ENCODE measurements around the gene RMC1.
A peak's percentile ranks its signal among the peaks of the same experiment; 100 is the strongest.

Gene RMC1

GRCh38 chr18:23538001-23538400 lies 34.7 kb downstream of the RMC1 start:
- in situ Hi-C loops (cut with MboI; ENCODE audit: low sequenced_read_pairs, unreplicated experiment) = no loop called here
- DNase-seq (ENCODE audit: low spot score) = no peak
- TF ChIP-seq, protein P1, sequence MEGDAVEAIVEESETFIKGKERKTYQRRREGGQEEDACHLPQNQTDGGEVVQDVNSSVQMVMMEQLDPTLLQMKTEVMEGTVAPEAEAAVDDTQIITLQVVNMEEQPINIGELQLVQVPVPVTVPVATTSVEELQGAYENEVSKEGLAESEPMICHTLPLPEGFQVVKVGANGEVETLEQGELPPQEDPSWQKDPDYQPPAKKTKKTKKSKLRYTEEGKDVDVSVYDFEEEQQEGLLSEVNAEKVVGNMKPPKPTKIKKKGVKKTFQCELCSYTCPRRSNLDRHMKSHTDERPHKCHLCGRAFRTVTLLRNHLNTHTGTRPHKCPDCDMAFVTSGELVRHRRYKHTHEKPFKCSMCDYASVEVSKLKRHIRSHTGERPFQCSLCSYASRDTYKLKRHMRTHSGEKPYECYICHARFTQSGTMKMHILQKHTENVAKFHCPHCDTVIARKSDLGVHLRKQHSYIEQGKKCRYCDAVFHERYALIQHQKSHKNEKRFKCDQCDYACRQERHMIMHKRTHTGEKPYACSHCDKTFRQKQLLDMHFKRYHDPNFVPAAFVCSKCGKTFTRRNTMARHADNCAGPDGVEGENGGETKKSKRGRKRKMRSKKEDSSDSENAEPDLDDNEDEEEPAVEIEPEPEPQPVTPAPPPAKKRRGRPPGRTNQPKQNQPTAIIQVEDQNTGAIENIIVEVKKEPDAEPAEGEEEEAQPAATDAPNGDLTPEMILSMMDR (IDR thresholded peaks at IDR 0.05; ENCODE audit: borderline replicate concordance, control extremely low read depth, extremely low read depth, insufficient read depth, missing control alignments) = no peak

GRCh38 chr18:23538870-23539269 lies 35.6 kb downstream of the RMC1 start:
- in situ Hi-C loops (cut with MboI; ENCODE audit: low sequenced_read_pairs, unreplicated experiment) = no loop called here
- TF ChIP-seq, protein P1 (IDR thresholded peaks at IDR 0.05; ENCODE audit: borderline replicate concordance, control extremely low read depth, extremely low read depth, insufficient read depth, missing control alignments) = no peak
- no peak for DNase-seq (ENCODE audit: low spot score)

DNA sequence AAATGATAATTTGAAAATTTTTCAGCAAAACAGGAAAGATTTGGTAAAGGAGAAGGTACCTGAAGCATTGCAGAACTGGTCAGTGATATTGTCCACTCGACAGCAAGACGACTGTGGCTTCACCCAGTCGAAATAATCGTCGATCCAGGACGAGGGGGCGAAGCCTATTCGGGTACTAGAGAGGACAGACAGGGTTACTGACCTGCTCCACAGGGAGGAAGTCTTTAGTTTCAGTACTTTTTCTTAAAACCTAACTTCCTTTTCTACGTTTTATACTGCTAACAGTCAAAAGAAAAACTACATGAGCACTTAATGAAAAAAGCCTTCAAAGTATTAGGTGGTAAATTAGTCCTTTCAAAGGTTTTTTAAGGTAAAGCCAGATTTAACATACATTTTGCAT lies 36.0 kb downstream of the RMC1 start:
- in situ Hi-C loops (cut with MboI; ENCODE audit: low sequenced_read_pairs, unreplicated experiment) = no loop called here
- no peak for DNase-seq (ENCODE audit: low spot score)
- TF ChIP-seq, protein P1 (IDR thresholded peaks at IDR 0.05; ENCODE audit: borderline replicate concordance, control extremely low read depth, extremely low read depth, insufficient read depth, missing control alignments) = no peak

DNA sequence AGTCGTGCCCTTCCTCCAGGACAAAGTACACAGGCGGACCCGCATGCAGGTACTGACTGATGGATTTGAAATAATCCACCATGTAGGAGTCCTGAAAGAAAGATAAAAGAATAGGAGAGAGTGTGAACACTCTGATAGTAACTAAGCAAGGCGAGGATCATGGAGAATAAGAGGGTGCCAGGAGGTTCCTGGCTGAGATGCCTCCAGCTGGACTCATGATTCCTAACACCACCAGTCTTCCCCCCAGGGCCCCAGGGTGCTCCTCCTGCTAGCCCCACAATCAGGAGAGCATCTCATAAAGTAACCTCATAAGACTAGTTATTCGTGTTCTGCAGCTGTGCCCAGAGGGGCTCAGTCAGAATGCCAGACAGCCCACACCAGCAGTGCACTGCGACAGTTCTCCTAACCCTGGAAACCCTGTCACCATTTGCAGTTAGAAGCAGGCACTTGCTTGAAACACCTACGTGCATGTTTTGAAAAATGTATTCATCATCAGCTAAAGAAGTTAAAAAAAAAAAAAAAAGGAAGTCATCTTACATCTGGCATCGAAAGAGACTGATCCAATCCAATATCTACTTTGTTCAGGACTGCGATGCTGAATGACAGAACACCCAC lies 36.7 kb downstream of the RMC1 start:
- in situ Hi-C loops (cut with MboI; ENCODE audit: low sequenced_read_pairs, unreplicated experiment) = no loop called here
- TF ChIP-seq, protein P1 (IDR thresholded peaks at IDR 0.05; ENCODE audit: borderline replicate concordance, control extremely low read depth, extremely low read depth, insufficient read depth, missing control alignments) = no peak
- DNase-seq (ENCODE audit: low spot score) = no peak

DNA sequence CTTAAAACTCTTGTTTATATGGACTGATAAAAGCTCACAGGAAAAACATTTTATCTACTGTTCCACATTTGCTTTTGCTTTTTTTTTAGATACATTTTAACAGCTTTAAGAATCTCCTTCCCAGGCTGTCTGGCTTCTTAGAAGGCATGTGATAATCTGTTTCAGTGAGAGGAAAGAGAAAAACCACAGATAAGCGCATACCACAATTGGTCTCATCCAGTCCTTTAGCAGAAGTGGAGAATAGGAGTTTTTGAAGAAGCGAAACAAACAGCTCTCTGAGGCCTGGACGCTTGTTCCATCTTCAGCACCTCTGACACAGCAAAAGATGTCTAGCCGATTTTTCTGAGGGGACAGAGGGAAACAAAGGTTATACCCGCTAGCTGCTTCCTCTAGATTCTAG lies 37.6 kb downstream of the RMC1 start:
- TF ChIP-seq, protein P1 (IDR thresholded peaks at IDR 0.05; ENCODE audit: borderline replicate concordance, control extremely low read depth, extremely low read depth, insufficient read depth, missing control alignments) = no peak
- peak; percentile 55 for DNase-seq (ENCODE audit: low spot score)
- in situ Hi-C loops (cut with MboI; ENCODE audit: low sequenced_read_pairs, unreplicated experiment) = no loop called here

DNA sequence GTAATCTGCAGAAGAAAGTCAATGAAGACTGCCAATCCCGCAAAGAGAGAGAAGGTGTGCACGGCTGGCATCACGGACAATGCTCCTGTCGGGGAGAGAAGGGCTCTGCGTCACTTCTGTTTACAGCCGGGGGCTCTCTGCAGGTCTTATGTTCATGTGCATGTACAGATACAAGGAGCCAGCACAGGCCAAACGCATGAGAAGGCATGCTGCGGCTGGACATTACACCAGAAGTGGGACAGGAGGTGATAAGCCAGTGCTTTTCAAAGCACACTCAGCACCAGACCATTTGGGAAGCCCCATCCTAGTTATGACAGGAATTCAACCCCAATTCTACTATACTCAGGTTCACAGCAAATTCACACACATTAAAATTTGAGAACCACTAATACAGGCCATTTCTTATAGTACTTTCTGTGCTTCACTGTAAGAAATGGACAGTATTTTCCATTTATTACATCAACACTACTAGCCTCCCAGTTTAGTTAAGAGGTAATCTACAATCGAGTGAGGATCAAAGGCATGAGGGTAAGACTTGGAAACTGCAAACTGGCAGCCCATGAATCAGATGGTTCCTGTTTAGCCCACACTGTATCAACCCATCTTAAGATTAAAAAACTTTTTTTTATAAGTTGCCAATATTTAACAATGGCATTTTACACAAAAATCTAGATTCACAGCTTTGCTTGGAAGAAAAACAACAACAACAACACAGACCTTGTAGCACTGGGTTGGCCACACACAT lies 38.2 kb downstream of the RMC1 start:
- TF ChIP-seq, protein P1 (IDR thresholded peaks at IDR 0.05; ENCODE audit: borderline replicate concordance, control extremely low read depth, extremely low read depth, insufficient read depth, missing control alignments) = no peak
- no peak for DNase-seq (ENCODE audit: low spot score)
- in situ Hi-C loops (cut with MboI; ENCODE audit: low sequenced_read_pairs, unreplicated experiment) = no loop called here
